ENCODE measurements around the gene PILRA.
"Not testable (repeated sequence)": the region's sequence is repeated elsewhere in the genome, so short reads cannot be mapped to it uniquely, and the experiment has no call there.

Gene PILRA

DNA sequence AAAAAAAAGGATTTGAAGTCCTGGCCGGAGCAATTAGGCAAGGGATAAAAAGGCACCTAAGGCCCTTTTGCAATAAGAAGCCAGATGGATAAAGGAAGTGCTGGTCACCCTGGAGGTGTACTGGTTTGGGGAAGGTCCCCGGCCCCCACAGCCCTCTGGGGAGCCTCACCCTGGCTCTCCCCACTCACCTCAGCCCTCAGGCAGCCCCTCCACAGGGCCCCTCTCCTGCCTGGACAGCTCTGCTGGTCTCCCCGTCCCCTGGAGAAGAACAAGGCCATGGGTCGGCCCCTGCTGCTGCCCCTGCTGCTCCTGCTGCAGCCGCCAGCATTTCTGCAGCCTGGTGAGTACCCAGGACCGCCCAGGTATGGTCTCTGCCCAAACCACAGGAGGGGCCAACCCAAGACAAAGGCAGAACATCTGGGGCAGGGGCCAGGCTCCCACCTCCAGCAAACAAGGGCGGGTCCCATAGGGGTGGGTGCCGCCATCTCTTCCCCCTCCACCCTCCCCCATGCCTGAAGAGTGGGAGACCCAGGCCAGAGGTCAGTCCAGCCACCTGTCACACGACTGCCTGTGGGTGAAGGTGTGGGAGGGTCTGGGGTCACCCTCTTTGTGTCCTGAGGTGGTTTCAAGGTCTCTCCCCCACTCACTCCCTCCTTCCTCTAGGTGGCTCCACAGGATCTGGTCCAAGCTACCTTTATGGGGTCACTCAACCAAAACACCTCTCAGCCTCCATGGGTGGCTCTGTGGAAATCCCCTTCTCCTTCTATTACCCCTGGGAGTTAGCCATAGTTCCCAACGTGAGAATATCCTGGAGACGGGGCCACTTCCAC, 15.0 kb upstream of the PILRA start, which contains the start of gene PILRB:
TSS of gene PILRB (plus strand) at position 91 of the 830 bp plus-strand sequence. CDS start at position 277, 186 bp downstream.
- DNase-seq (ENCODE audit: low read depth, low spot score): no peak

DNA sequence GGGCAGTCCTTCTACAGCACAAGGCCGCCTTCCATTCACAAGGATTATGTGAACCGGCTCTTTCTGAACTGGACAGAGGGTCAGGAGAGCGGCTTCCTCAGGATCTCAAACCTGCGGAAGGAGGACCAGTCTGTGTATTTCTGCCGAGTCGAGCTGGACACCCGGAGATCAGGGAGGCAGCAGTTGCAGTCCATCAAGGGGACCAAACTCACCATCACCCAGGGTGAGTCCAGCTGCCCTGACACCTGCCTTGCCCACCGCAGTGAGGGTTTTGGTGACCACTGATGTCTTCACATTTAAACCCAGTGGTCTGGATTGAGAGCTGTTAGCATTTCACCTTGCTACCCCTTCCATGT, 14.5 kb upstream of the PILRA start:
- no peak for DNase-seq (ENCODE audit: low read depth, low spot score)

DNA sequence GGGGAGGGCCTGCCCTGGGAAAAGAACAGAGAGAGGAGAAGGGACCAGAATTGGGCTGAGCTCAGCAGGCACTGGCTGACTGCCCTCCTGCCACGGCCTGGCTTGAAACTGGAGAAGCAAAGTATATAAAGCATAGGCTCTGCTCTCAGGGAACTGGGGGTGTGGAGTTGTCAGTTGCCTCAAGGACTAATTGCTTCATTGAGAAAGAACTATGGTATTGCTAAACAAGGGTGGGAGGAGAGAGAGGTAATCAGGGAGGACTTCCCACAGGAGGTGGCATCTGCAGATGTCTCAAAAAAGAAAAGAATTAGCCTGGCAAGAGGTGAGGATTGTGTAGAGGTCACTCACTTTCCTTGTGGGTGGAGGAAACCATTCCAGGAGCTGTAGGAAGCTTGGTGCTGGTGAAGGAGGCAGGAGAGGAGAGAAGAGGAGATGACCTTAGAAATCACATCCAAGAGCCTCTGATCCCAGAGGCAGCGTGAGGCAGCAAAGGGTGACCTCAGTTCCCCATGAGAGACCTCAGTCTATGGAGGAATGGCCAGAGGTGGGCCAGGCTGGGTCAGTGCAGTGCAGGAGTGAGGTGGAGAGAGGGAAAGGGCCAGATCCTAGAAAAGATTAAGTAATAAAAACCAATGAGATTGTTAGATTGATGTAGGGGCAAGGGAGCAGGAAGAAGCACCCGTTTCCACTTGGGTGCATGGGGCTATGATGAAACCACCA, 13.0 kb upstream of the PILRA start:
- DNase-seq (ENCODE audit: low read depth, low spot score): no peak

DNA sequence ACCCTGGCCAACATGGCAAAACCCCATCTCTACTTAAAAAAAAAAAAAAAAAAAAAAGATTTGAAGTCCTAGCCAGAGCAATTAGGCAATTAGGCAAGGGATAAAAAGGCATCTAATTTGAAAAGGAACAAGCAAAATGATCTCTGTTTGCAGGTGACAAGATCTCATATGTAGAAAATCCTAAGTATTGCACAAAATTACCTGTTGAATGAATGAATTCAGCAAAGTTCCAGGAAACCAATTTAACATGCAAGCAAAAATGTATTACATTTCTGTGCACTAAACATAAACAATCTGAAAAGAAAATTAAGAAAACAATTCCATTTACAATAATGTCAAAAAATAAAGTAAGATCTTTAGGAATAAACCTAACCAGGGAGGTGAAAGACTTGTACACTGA, 10.2 kb upstream of the PILRA start:
- no peak for DNase-seq (ENCODE audit: low read depth, low spot score)

DNA sequence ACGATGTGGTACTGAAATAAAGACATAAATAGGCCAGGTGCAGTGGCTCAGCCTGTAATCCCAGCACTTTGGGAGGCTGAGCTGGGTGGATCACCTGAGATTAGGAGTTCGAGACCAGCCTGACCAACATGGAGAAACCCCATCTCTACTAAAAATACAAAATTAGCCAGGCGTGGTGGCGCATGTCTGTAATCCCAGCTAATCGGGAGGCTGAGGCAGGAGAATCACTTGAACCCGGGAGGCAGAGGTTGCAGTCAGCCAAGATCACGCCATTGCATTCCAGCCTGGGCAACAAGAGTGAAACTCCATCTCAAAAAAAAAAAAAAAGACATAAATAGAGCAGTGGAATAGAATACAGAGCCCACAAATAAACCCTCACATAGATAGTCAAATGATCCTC, 9.5 kb upstream of the PILRA start:
- DNase-seq (ENCODE audit: low read depth, low spot score): not testable (repeated sequence)

DNA sequence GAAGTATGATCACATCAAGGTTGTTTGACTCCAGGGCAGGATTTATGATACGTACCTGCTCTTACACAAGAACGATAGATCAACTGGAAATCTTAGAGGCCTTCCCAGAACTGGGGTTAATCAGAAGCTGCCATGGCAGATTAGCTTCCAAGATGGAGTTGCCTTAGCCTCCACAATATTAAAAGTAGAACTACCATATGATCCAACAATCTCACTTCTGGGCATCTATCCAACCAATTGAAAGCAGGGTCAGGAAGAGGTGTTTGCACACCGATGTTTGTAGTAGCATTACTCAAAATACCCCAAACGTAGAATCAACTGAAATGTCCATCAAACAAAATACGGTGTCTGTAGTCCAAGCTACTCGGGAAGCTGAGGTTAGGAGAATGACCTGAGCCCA, 8.8 kb upstream of the PILRA start:
- DNase-seq (ENCODE audit: low read depth, low spot score): no peak

DNA sequence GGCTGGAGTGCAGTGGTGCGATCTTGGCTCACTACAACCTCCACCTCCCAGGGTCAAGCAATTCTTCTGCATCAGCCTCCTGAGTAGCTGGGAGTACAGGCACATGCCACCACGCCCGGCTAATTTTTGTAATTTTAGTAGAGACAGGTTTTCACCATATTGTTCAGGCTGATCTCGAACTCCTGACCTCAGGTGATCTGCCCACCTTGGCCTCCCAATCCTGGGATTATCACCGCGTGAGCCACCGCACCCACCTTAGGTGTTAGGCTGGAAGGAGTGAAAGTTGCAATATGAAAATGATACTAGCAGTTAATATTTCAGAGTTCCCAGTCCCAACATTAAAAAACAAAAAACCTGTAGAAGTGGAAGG, 7.3 kb upstream of the PILRA start:
- DNase-seq (ENCODE audit: low read depth, low spot score): not testable (repeated sequence)

DNA sequence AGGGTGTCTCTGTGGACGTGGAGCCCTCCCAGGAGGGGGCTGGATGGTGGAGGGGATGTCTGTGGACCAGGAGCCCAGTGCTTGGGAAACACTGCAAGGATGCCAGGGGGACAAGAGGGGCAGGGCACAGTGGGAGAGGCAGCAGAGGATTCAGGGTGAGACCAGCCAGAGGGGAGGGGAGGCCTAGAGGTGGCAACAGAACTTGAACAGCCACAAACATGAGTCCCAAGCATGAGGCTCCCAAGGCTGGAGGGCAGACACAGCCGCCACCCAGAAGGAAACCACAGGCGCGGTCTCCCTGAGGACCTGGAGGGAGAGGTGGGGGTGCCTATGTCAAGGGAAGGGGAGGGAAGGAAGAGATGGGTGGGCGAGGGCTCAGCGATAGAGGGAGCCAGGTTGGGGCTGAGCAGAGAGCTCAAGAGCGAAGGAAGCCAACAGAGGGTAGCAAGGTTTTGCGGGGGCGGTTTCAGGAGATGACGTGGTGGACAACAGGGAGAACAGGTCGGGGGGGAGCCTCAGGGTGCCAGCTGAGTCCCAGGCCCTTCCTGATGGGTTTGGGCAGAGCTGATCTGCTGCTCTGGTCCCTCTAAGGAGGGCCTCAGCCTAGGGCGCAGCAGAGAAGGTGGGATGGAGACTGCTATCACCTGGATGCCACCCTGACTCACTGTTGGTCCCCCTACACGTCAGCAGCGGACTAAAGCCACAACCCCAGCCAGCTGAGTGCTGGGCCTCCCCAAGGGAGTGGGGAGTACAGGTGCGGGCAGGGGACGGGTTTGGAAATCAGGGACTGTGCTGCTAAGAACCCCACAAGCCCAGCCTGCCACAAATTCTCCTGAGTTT, 6.7 kb upstream of the PILRA start:
- no peak for DNase-seq (ENCODE audit: low read depth, low spot score)

DNA sequence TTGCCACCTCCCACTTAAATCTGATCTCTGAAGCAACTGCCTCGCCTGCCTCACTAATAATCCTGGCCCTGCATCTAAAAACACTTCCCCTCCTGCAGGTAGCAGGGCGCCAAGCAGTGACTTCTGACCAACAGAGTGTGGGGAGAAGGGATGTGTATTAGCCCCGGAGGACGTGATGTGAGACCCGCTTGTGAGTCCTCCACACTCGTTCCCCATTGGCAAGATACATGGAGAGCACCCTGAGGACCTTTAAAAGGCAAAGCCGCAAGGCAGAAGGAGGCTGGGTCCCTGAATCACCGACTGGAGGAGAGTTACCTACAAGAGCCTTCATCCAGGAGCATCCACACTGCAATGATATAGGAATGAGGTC, 6.1 kb upstream of the PILRA start:
- DNase-seq (ENCODE audit: low read depth, low spot score): no peak

DNA sequence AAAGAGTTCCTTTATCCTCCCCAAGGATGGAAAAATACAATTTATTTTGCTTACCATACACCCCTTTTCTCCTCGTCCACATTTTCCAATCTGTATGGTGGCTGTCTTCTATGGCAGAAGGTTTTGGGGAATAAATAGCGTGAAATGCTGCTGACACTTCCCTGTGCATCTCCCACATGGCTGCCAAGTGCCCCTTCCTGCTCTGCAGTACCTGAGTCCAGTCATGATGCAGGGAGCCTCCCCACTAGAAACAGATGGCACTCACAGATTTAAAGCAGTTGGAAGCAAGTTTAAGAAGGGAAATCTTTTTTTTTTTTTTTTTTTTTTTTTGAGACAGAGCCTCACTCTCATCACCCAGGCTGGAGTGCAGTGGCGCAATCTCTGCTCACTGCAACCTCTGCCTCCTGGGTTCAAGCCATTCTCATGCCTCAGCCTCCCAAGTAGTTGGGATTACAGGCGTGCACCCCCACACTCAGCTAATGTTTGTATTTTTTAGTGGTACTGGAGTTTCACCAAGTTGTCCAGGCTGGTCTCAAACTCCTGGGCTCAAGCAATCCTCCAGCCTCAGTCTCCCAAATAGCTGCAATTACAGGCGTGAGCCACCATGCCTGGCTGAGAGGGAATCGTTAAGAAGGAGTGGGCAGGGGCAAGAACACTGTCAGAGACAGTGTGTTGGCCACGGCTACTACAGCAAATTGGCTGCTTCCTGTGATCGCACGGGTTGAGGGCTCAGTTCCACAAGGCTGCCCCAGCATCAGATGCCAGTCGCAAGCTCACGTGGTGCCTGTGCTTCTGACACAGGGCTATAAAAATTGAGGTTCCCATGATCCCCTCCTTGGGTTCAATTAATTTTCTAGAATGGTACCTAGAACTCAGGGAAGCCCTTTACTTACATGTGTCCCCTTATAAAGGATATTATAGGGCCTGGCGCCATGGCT, 5.3 kb upstream of the PILRA start:
- no peak for DNase-seq (ENCODE audit: low read depth, low spot score)

DNA sequence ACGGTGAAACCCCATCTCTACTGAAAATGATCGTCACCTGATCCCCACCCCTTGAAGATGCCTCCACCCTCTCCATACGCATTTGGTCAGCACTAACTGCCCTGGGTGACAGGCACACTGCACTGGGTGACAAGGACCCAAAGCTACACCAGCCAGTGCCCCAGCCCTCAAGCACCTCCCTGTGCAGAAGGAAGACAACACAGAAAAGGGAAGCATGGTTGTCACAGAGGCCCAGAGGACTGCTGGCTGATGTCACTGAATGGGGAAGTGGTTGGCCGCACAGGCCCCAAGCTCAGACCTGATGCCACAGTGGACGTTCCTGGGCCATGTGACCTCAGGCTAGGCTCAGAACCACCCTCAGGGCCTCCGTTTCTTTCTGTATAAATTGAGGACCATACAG, 4.2 kb upstream of the PILRA start:
- DNase-seq (ENCODE audit: low read depth, low spot score): no peak

DNA sequence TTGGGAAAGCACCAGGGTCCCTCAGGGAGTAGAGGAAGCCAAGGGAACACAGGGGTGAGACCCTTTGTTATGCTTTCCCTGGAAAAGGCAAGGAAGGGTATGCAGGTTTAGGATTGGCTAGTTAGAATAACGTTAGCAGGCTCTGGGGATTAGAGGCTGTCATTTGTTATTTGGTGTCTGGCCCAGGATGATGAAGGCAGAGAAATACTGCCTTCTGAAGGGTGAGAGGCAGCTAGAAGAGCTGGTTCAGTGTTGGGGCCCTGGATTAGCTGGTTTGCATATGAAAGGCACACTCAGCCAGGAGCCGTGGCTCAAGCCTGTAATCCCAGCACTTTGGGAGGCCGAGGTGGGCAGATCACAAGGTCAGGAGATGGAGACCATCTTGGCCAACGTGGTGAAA, 3.0 kb upstream of the PILRA start:
- DNase-seq (ENCODE audit: low read depth, low spot score): no peak

DNA sequence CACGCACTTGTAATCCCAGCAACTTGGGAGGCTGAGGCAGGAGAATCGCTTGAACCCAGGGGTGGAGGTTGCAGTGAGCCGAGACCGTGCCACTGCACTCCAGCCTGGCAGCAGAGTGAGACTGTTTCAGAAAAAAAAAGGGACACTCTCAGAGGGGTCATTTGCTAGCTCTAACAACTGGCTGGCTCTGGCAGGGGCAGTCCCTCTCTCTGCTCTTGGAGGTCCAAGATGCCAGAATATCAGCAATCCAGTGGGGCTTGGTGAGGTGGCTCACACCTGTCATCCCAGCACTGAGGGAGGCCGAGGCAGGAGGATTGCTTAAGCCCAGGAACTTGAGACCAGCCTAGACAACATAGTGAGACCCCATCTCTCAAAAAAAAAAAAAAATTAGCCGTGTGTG, 2.5 kb upstream of the PILRA start:
- DNase-seq (ENCODE audit: low read depth, low spot score): no peak

DNA sequence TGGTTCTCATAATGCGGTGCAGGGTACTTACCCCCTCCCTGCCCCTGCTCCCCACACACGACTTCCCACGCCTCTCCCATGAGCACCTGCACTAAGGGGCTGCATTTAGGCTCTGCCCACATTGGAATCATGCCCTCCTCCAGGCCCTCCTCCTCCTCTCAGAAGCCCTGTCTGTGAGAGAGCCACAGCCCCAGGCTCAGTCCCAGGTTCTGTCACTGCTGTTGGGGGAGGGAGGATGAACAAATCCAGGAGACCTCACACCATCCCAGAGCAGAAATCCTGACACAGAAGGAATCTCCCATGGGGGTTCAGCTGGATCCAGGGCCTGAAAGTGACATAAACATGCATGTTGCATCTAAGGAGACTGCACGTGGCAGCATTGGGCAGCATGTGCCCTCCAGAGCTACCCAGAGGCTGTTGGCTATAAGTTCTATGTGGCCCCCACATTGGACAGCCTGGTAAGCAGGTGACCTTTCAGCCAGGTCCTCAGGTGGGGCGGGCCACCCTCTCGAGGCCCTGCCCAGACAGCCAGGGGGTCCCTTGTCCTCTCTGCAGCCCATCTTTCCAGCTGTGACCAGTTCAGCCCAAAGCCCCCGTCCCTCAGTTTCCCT, 1.6 kb upstream of the PILRA start:
- DNase-seq (ENCODE audit: low read depth, low spot score): no peak

DNA sequence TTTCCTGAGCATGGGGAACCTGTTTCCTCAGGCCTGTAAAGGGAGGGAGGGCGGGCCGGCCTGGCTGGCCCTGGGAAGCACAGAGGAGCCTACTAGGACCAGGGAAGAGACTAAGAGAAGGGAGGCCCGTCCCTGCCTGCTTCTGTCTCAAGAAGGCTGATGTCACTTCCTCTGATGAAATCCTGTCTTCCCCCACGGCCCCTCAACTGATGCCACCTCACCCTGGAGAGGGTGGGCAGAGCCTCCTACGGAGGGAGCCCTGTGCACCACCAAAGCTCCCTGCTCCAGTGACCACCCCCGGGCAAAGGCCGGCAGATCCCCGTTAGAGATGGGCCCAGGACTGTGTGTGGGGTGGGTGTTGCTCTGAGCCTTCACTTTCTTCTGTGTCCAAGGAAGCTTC, 1.0 kb upstream of the PILRA start:
- DNase-seq (ENCODE audit: low read depth, low spot score): no peak

DNA sequence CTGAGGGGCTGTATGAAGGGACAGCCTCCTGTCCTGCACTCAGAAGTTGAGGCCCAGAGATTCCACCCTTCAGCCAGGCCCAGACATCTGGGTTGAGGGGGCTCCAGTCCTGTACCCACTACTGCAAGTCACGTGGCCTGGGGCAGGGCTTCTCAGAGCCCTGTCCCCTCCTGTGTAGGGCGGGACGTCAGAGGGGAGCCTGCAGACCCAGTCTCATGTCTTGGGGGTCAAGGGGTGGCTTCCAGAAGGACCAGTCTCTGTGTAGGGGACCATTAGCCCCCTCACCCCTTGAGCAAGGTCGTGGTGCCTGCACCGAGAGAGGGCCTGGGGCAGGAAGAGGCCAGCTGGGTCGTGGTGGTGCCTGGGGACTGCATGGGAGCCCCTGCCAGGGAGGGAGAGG, 593 bp upstream of the PILRA start:
- no peak for DNase-seq (ENCODE audit: low read depth, low spot score)

DNA sequence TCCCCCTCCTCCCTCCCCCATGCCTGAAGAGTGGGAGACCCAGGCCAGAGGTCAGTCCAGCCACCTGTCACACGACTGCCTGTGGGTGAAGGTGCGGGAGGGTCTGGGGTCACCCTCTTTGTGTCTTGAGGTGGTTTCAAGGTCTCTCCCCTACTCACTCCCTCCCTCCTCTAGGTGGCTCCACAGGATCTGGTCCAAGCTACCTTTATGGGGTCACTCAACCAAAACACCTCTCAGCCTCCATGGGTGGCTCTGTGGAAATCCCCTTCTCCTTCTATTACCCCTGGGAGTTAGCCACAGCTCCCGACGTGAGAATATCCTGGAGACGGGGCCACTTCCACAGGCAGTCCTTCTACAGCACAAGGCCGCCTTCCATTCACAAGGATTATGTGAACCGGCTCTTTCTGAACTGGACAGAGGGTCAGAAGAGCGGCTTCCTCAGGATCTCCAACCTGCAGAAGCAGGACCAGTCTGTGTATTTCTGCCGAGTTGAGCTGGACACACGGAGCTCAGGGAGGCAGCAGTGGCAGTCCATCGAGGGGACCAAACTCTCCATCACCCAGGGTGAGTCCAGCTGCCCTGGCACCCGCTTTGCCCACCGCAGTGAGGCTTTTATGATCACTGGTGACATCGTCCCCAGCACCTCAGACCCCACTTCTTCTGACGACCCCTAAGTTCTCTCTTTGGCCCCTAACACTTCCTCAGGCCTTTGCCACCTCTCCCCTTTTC, 747 bp downstream of the PILRA start:
- DNase-seq (ENCODE audit: low read depth, low spot score): not testable (repeated sequence)

DNA sequence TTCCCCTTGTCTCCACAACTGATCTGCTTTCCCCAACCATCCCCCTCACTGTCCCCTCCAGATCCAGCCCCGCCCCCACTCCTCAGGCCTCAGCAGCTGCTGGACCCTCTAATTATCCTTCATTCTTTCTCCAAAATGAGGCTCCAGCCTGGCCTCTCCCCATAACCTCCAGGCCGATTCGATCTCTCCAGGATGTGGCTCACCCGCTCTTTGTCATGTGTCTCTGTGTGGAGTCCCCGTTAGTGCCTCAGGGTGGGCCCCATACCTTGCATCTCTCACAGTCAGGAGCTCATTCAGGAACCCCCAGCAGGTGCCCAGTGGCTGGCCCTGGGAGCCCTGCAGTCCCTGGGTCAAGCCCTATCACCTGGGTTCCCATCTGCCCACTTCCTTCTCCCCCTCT, 1.3 kb downstream of the PILRA start:
- no peak for DNase-seq (ENCODE audit: low read depth, low spot score)

DNA sequence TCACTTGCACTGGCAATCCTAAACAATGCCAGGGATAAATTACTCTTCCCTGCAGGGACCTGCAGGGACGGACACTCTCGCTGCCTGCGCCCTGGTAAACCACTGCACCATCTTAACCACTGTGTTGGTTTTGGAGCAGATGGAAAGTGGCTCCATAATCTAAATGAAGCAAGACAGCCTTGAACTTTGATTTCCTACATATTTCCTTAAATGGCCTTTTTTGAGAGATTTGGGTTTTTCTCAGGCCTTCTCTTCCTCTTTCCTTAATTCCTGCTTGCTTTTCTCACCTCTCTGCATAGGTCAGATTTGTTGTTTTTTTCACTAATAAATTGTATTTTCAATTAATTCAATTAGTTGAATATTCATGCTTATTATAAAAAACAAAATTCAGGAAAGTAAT, 2.8 kb downstream of the PILRA start:
- DNase-seq (ENCODE audit: low read depth, low spot score): no peak

DNA sequence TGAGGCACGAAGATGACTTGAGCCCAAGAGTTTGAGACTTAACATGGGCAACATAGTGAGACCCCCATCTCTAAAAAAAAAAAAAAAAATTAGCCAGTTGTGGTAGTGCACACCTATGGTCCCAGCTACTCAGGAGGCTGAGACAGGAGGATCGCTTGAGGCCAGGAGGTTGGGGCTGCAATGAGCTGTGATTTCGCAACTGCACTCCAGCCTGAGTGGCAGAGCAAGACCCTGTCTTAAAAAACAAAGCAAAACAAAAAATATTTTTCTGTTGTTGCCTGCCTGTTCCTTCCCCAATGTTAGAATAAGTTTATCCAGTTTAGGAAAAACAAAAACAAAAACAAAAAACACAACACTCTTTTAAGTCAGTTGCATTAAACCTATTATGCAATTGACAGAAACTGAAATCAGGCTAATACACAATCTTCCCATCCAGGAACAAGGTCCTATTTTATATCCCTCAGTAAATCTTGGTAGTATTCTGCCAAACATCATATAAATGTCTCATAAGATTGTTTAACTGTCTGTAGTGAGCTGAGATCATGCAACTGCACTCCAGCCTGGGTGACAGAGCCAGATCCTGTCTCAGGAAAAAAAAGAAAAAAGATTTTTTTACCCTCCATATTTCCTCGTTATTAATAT, 4.9 kb downstream of the PILRA start:
- DNase-seq (ENCODE audit: low read depth, low spot score): no peak
